Left renal cortex interstitium (tissue), 4 donors: ENCODE measurements around the gene TULP1. TPM values are rescaled to one million over a fixed set of nuclear protein-coding genes. Genes with fewer than 3 reads are reported as not detected.

Source experiments
- DNase-seq, 4 donors: peaks; one replicate each; pipeline ENCODE4 v3.0.0-alpha.2; 2013; ENCODE audit warnings: low read depth in 4 of 4, low spot score in 2 of 4, missing footprints in 1 of 4
- polyA plus RNA-seq, 4 donors: library from polyadenylated mRNA; unstranded; fragments of 120-200 nt; gene quantifications; one replicate each; pipeline ENCODE4 v1.2.1, GENCODE V29; 2013; ENCODE audit not compliant: insufficient read length in 4 of 4

TULP1 gene
- polyA plus RNA-seq, 4 donors, result 1.3 to 4.9 (median 2.3) TPM

GRCh38 chr6:35497571-35498421 is 14.9 kb downstream of the TULP1 start:
- peak in 2 of 4 donors; percentile 71 to 81 for DNase-seq

GRCh38 chr6:35496841-35497570 is 15.7 kb downstream of the TULP1 start, which contains the start of gene TEAD3:
TEAD3 (minus strand) TSS chr6:35497079.
- DNase-seq, result peak in 1 of 4 donors; percentile 58

DNA sequence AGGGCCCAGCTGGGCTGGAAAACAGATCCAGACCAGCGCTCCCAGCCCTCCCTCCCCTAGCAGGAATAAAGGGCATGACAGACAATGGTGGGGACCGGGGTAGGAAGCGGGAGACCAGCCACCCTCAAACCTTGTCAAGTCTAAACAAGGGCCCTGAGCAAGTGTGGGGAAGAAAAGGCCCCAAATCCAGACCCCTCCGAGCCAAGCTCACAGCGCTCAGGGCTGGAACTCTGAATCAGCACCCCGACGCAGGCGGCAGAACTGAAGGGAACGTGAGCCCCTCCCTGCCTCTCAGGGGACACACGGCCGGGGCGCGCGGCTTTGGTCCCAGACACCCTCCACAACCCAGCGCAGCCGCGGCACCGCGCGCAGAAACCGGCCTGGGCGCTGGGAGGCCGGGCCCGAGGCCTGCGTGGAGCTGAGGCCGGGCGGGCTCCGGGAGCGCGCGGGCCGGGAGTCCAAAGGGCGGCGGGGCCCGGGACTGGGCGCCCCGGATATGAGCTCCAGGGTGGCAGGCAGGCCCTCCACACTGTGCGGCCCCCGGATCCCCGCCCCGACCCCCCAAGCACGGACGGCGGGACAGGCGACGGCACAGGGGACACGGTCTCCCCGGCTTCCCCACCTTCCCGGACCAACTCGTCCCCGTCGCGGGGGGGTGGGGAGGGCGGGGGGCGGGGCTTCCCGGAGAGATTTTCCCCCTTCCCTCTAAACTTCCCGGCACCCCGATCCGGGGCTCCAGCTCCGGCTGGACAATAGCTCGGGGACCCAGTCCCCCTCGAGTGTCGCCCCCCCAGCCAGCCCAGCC is 16.5 kb downstream of the TULP1 start:
- no peak for DNase-seq

- DNase-seq, result no peak
Measured at GRCh38 chr6:35495258-35496035, 17.2 kb downstream of the TULP1 start.

DNA sequence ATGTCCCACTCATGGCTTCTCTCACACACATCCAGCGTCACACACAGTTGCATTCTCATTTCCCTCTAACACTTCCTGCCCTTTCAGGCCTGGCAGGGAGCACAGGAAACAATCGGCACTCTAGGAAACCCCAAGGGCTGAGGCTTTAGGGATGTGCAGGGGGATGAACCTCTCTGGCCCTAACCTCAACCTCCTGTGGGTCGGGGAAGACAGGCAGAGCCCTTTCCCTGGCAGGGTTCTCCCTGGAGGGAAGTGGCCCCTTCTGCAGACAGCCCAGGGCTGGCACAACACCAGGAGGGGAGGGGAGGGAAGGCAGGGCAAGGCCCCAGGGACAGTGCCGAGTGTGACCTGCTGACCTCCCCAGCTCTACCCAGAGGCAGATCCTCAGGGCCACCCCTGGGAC is 18.5 kb downstream of the TULP1 start:
- no peak for DNase-seq

GRCh38 chr6:35493307-35493983 is 19.3 kb downstream of the TULP1 start:
- no peak for DNase-seq

- no peak for DNase-seq
Measured at GRCh38 chr6:35492974-35493284, 19.8 kb downstream of the TULP1 start.

- DNase-seq, result no peak
Measured at GRCh38 chr6:35492258-35492973, 20.3 kb downstream of the TULP1 start.

- DNase-seq, result no peak
Measured at GRCh38 chr6:35491558-35492257, 21.0 kb downstream of the TULP1 start.

DNA sequence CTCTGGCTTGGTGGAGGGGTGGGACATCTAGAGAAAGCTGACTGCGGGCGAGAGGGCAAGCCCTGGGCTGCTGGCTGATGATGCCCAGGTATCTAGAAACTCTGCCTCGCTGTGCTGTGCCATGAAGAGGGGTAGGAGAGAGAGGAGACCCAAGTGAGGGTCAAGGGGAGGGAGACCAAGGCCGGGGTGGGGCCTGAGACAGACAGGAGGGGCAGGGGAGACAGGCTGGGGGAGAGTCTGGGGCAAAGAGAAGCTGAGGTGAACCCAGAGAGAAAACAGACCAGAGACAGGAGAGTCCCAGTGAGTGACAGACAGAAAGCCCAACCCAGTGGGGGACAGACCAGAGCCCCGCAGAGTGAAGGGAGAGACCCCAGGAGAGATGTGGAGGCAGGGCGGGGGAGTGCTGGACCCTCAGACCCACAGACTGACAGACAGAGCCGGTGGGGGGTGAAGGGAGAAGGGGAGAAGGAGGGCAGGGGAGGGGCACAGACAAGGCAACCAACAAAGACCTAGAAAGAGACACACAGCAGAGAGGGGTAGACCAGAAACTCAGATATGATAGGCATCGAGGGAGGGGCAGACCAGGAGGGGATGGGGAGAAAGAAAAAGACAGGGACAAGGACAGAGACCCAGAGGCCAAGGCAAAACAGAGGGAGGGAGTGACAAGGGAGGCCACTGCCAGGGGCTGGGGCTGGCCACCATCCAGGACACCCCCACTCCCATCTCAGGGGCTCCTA is 21.7 kb downstream of the TULP1 start:
- DNase-seq, result no peak

DNA sequence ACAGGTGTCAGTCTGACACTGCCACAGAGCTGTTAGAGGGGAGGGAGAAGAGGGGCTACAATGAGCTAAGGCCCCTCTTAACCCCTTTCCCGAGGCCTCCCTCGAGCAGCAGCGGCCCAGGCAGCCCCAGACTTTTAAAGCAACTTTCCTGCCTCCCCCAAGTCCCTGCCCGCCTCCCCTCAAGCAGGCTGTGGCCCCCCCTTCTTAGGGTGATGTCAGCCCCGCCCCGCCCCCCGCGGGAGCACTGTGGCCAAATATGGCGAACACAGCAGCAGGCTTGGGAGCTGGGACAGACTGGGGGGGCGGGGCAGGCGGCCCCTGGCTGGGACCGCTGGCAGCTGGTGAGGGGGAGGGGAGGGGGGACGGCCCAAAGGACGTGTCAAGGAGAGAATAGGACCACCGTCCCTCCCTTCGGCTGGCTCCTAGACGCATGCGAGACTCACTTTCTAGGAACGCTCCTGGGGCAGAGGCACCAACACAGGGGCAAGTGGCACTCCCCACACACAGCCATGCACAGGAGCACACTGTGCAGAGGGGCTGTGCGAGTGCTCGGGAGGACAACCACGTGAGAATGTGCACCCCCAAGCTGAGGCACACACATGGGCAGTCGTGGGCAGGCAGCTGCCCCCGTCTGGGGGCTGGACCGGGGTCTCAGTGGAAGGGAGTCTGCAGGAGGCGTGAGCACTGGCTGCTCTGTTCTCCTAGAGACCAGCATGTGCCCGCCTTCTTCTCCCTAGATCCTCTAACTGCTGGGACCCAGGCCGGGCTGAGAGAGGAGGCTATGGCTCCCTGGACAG is 22.5 kb downstream of the TULP1 start:
- no peak for DNase-seq

- no peak for DNase-seq
Measured at GRCh38 chr6:35489066-35489465, 23.6 kb downstream of the TULP1 start.

- DNase-seq, result no peak
Measured at GRCh38 chr6:35488517-35488862, 24.2 kb downstream of the TULP1 start.

DNA sequence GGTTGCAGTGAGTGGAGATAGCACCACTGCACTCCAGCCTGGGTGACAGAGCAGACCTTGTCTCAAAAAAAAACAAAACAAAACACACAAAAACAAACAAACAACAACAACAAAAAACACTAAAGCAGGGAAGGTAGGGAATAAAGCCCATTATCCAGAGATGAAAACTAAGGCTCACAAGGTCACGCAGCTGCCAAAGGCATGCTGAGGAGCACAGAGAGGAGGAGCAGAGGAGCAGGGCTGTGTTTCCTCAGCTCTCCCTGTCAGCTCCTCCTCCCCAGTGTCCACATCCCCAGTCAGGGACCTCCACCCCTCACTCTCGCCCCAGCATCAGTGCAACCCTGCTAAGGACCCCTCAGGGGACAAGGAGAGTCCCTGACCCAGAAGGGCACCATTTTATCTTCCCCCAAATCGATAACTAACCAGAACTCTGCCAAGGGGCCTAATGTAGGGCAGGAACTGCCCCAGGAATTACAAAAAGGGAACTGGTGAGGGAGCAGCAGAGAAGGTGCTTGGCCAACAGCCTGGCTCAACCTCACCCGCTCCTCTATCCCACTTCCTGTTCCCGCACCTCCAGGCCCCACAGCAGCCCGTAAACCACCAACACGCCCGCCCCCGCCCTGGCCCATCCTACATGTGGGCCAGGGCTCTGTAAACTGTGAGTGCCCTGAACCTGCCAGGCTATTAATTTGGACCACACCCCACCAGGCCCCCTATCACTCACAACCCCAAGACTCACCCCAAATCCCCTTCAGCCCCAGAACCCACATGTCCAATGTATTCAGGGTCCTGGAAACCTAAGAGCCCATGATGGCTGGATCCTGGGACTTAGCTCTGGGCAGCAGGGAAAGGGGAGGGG is 24.8 kb downstream of the TULP1 start:
- DNase-seq, result no peak

DNA sequence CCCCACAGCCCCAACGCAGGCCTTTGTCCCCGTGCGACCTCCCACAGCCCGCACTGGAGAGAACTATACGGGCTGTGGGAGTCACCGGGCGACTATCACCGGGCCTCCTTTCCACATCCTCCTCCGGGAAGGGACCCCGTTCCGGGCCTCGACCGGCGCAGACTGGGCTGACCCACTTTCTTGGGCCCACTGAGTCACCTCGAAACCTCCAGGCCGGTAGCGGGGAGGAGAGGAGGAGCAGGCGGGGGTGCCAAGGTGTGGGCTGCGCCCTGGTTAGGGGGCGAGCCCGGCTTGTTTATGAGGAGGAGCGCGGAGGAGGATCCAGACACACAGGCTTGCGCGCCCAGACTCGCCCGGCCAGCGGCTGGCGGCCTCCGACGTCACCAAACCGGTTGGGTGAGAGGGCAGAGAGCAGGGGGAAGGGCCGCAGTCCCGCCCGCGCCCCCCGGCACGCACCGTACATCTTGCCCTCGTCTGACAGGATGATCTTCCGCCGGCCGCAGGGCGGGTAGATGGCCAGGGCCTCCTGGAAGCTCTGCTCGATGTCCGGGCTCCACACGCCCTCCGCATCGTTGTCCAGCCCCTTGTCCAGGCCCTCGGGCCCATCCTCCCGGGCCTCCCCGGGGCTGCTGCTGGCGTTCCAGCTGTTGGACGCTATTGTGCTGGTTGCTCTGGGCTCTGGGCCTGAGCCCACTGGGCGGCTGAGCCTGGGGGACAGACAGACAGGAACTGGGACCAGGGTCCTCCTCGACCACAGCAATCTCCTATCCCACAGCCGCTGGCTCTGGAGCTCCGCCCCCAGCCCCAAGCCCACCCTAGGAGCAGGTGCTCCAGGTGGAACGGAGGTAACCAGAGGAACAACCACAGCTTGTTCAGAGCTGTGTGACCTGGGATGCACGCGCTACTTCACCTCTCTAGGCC is 26.4 kb downstream of the TULP1 start:
- no peak for DNase-seq
